ENCODE measurements around the gene C1orf35. TPM values are rescaled to one million over a fixed set of nuclear protein-coding genes. Genes with fewer than 3 reads are reported as not detected.

The C1orf35 gene
- total RNA-seq, 1 donor from 2014 or later = 7.1 TPM

DNA sequence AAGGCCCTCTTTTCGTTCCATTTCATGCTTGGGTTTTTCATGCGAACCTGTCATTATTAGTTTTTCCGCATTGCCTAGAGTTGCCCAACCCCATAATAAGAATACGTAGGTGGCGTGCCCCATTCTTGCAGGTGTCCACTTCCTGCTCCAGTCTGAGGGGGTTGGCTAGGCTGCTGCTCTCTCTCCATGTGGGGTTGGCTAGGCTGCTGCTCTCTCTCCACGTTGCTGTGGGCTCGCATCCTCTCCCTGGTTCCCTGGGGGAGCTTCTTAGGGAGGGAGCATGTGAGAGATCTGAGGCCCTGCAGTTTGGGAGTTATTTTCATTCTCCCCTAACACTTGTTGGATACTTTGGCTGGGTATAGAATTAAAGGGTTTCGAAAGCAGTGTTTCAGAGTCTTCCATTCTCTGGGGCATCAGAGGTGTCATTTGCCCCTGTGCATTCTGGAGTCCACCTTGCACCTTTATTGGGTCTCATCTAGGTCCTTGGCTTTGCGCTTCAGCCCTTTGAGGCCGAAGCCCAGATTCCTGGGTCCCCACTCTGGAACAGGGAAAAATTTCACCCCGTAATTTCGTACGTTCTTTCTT is 8.6 kb downstream of the C1orf35 start:
- peaks cover 70% of the 10 kb centered on the region for H3K4me1 ChIP-seq
- peaks cover 40% of the 10 kb centered on the region for H3K36me3 ChIP-seq

GRCh38 chr1:228093050-228093906 is 9.8 kb downstream of the C1orf35 start:
- H3K4me1 ChIP-seq = peaks cover 82% of the 10 kb centered on the region
- peaks cover 28% of the 10 kb centered on the region for H3K36me3 ChIP-seq
- peaks cover 14% of the 10 kb centered on the region for H3K9me3 ChIP-seq (replicated peaks)
- TF ChIP-seq, protein P1, sequence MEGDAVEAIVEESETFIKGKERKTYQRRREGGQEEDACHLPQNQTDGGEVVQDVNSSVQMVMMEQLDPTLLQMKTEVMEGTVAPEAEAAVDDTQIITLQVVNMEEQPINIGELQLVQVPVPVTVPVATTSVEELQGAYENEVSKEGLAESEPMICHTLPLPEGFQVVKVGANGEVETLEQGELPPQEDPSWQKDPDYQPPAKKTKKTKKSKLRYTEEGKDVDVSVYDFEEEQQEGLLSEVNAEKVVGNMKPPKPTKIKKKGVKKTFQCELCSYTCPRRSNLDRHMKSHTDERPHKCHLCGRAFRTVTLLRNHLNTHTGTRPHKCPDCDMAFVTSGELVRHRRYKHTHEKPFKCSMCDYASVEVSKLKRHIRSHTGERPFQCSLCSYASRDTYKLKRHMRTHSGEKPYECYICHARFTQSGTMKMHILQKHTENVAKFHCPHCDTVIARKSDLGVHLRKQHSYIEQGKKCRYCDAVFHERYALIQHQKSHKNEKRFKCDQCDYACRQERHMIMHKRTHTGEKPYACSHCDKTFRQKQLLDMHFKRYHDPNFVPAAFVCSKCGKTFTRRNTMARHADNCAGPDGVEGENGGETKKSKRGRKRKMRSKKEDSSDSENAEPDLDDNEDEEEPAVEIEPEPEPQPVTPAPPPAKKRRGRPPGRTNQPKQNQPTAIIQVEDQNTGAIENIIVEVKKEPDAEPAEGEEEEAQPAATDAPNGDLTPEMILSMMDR (IDR thresholded peaks at IDR 0.05; ENCODE audit: borderline replicate concordance) = no peak
- H3K4me3 ChIP-seq = no peak overlapping the region
- intact Hi-C loops (cut with micrococcal nuclease) = no loop called here
- no peak for DNase-seq
- H3K27me3 ChIP-seq (ENCODE audit: low read depth) = no peaks in the 10 kb centered on the region
- H3K27ac ChIP-seq (replicated peaks) = no peak overlapping the region

More for the DNA sequence above, 8.6 kb downstream of the C1orf35 start:
- Histone ChIP-seq H3K9me3 (replicated peaks) (peaks cover 14% of the 10 kb centered on the region), H3K27me3 (ENCODE audit: low read depth) (no peaks in the 10 kb centered on the region), H3K4me3 (no peak overlapping the region), H3K27ac (replicated peaks) (no peak overlapping the region)
- intact Hi-C loops (cut with micrococcal nuclease) = no loop called here
- DNase-seq = no peak
- TF ChIP-seq, protein P1 (IDR thresholded peaks at IDR 0.05; ENCODE audit: borderline replicate concordance) = no peak

GRCh38 chr1:228092342-228093049 is 10.6 kb downstream of the C1orf35 start:
- Histone ChIP-seq H3K36me3 (peaks cover 20% of the 10 kb centered on the region), H3K4me3 (no peak overlapping the region), H3K27me3 (ENCODE audit: low read depth) (no peaks in the 10 kb centered on the region), H3K27ac (replicated peaks) (no peak overlapping the region), H3K4me1 (peaks cover 90% of the 10 kb centered on the region), H3K9me3 (replicated peaks) (peaks cover 14% of the 10 kb centered on the region)
- DNase-seq = no peak
- TF ChIP-seq, protein P1 (IDR thresholded peaks at IDR 0.05; ENCODE audit: borderline replicate concordance) = no peak
- intact Hi-C loops (cut with micrococcal nuclease) = no loop called here

- H3K4me3 ChIP-seq = peak overlapping the region; percentile 18
- no peaks in the 10 kb centered on the region for H3K27me3 ChIP-seq (ENCODE audit: low read depth)
- DNase-seq = no peak
- peak overlapping the region; percentile 99 for H3K27ac ChIP-seq (replicated peaks)
- TF ChIP-seq, protein P1 (IDR thresholded peaks at IDR 0.05; ENCODE audit: borderline replicate concordance) = no peak
- peaks cover 90% of the 10 kb centered on the region for H3K4me1 ChIP-seq
- intact Hi-C loops (cut with micrococcal nuclease) = no loop called here
- peaks cover 14% of the 10 kb centered on the region for H3K9me3 ChIP-seq (replicated peaks)
- H3K36me3 ChIP-seq = peaks cover 10% of the 10 kb centered on the region
Observed at GRCh38 chr1:228091084-228091483, 12.0 kb downstream of the C1orf35 start.

- intact Hi-C loops (cut with micrococcal nuclease) = no loop called here
- H3K27ac ChIP-seq (replicated peaks) = peak overlapping the region; percentile 99
- TF ChIP-seq, protein P1 (IDR thresholded peaks at IDR 0.05; ENCODE audit: borderline replicate concordance) = no peak
- H3K27me3 ChIP-seq (ENCODE audit: low read depth) = no peaks in the 10 kb centered on the region
- peaks cover 90% of the 10 kb centered on the region for H3K4me1 ChIP-seq
- peak overlapping the region; percentile 18 for H3K4me3 ChIP-seq
- DNase-seq = no peak
- peaks cover 6% of the 10 kb centered on the region for H3K36me3 ChIP-seq
- peaks cover 14% of the 10 kb centered on the region for H3K9me3 ChIP-seq (replicated peaks)
Observed at GRCh38 chr1:228090613-228091081, 12.5 kb downstream of the C1orf35 start.

All from left ventricle myocardium inferior (tissue), 1 donor.